Cerebellar cortex (tissue), 1 donor: ENCODE data around the gene RGS21.
"Not testable (repeated sequence)": the region's sequence is repeated elsewhere in the genome, so short reads cannot be mapped to it uniquely, and the experiment has no call there.

Source experiments
- DNase-seq: peaks from one replicate; pipeline ENCODE4 v3.0.0-alpha.2; 2015; ENCODE audit warnings: low spot score

Gene RGS21, protein sequence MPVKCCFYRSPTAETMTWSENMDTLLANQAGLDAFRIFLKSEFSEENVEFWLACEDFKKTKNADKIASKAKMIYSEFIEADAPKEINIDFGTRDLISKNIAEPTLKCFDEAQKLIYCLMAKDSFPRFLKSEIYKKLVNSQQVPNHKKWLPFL

DNA sequence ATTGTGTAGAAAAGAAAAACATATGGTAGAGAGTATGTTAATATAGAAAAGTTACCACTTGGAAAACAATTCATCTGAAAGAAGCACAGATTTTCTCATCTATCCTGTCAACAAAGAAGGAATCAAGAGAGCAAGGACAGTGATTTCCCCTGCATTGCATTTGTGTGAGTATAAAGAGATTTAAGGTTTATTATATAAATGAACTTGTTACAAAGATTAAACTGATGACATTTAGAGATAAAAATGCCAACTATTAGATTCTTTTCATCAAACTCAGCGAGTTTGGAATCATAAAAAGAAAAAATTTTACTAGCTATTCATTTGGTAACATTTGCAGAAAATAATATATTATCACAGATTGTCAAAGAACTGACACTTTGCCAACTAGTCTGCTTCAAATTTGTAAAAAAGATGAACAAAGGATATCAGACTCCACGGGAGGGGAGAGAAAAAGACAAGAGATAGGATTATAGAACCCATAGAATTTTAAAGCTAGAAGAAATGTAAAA lies at the start of gene RGS21:
Gene RGS21, plus strand, starts transcription at position 51 of the 509 bp plus-strand sequence. CDS start 26,045 bp downstream, outside the sequence.
- DNase-seq, result no peak

DNA sequence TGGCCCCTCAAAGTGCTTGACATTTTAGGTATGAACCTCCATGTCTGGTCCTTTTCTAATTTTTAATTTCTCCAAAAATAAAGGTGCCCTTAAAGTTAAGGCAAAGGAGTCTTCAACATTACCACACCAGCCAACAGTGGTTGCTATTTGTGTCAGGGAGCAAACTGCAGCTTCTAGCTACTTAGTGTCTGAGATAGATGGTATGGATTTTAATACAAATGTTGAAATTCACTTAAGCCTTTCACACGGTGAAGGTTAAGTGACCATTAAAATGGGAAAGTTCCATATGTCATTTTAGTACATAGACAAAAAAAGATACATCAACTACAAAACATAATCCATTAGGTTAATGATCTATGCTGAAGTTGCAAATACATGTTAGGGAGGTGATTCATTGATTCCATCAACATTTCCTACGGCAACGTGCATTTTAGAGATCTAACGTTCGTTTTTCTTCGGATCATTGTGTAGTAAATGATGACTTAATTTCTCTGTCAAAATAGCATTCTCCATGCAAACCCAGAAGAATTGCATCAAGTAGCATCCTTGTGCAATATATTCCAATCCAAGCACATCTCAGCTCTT lies 48.2 kb upstream of the RGS21 start:
- DNase-seq, result no peak

DNA sequence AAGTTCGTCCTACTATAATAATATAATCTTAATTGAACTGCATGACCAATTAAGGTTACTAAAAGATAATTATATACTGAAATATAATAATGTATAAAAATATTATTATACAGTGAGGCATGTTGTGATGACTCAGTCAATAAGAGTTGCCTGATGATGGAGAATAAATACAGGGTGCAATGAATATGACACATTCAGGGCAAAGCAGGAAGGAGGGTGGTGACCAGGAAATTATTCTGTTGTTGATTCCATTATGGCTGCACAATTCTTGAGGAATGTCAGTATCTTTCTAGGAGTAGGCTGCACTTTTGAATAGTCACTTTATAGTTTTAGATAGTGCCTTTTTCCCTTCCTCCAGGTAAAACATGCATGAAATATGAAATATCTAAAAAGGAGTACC lies 46.4 kb upstream of the RGS21 start:
- DNase-seq, result no peak

GRCh38 chr1:192272732-192273131 lies 44.1 kb upstream of the RGS21 start:
- DNase-seq, result no peak

DNA sequence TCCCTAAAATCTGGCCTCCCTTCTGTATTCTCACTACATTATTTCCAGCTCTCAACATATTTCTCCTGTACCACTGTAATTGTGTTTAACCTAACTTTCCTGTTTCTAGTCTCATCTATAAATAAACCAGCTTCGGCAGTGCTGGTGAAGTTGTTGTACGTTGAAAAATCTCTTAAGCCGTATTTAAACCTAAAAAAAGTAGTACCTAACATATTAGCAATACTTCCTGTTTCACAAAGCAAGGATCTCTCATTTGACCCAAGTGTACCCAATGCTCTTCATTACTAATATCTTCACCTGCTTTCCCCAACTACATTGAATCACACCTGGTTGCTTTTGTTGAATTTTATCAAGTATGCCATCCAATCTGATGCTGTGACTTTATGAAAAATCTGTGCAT lies 42.2 kb upstream of the RGS21 start:
- DNase-seq, result no peak

DNA sequence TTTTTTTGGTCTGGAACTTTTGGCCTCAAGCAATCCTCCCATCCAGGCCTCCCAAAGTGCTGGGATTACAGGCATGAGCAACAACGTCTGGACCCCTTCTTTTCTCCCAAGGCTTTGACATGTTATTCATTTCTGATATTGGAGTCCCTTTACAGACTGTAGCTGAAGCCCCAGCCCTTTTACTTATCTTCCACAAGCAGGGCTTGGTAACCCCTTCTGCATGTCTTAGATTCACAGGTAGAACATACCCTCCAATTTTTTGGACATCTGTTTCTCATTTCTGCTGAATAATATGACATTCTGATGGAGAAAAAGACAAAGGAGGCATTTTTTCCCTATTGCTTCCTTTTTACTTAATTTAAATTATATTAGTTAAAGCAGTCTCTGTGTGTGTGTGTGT lies 39.2 kb upstream of the RGS21 start:
- DNase-seq, result no peak

- no peak for DNase-seq
Measured at GRCh38 chr1:192284927-192285326, 31.9 kb upstream of the RGS21 start.

GRCh38 chr1:192303029-192303428 lies 13.8 kb upstream of the RGS21 start:
- no peak for DNase-seq

- DNase-seq, result not testable (repeated sequence)
Measured at GRCh38 chr1:192308314-192308713, 8.5 kb upstream of the RGS21 start.

DNA sequence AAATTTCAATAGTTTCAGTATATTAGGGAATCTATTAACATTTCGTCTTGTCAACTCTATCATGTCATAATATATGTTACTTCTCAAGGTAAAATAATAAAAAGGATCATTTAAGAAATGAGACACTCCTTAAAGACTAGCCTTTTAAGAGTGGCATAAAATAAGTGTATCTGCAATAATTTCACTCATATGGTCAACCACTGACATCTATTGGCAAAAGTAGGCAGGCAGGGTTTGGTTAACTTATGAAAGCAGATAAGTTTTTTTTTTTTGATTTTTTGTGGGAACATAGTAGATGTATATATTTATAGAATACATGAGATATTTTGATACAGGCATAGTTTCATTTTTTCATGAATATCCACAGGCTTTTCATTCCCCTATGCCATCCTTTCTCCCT lies 5.5 kb upstream of the RGS21 start:
- peak; percentile 4 for DNase-seq

DNA sequence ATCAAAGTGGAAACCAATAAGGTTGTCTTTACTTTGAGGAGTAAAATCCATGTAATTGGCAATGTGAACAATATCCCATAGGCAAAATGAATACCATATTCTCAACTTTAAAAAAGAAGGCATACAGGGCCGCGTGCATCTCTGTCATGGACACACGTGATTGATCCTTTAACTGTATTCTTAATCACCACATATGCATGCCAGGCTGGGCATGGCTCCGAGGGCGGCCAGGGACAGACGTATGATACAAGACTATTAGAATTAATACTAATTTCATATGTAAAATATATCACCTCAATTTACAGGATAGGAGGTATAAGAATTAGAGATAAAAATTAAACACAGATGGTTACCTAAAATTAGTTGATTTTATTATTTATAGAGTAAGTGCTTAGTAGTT lies 11.2 kb downstream of the RGS21 start:
- DNase-seq, result no peak

DNA sequence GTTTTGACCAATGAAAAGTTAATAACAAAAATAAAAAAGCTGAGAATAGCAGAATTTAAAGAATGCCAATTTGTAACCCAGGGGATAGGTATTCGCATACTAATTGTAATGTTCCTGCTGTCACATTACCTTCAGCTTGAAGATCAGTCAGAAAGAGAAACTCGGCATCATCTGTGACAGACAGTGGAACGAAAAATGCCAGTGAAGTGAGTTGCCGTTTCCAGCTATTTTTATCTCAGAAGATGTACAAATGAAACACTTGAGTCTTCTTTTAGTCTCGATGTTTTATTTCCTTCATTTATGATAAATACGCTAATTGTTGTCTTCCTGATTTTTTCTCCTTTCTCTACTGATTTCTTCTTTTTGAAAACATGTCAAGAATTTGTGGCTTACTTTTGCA lies 26.1 kb downstream of the RGS21 start:
- DNase-seq, result no peak

DNA sequence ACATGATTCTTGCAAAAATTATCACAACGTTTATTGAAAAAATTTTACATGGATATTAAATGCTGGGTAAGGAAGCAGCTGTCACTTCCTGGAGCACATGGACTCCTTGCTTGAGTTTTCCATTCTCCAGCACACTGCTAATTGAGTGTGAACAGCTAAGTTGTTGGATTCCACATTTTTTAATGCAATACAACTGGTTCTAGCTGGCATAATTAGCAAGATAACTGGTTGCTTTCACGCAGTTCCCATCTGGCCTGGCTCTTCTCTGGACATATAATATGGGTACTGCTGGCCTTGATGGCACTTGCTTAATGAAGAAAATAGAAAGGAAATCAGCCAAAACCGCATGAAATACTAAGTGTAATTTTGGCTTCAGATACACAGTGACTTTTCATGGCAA lies 26.6 kb downstream of the RGS21 start:
- DNase-seq, result no peak

DNA sequence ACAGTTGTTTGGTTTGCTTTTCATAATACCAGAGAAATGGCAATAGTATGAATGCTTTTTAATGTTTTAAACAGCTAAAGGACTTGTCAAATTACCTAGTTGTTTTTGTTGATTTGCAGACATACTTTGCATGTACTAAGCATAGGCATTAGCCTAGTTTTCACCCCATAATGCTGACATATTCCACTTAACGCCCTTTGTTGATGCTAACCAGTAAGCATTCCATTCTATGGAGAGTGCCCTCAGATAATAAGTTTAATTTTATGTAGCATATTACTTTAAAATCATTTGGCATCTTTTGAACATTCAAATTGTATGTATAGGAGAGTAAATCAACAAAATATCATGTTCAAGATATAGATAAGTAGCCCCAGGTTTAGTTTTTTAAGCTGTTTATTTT lies 32.5 kb downstream of the RGS21 start:
- no peak for DNase-seq

DNA sequence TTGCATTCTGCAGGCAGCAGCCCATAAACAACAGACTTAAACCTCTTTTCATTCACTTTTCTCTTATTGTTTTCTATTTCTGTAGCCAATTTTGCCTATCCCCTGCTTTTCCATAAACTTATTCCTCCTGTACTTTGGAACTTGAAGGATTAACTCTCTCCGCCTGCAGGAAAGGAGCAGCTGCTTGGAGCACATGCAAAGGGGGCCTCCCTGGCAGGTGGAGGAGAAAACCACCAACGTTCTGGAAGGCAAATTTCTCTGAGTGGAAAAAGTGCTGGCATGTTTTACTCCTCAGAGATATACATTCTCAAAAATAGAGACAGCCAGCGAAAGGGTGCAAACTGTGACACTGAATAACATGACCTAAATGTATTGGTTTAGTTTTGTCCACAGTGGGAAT lies 33.6 kb downstream of the RGS21 start:
- DNase-seq, result no peak

DNA sequence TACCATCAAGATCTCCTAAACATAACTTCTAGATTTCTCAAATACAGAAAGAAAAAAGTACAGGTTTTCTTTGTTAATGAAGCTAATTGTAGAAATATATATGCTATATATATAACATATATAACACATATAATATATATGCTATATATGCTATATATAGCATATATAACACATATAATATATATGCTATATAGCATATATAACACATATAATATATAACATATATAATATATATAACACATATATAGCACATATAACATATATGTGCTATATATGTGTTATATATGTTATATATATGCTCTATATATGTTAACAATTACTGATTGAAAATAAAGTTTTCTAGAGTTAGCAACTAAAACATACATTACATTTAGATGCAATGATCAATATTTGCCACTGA lies 34.8 kb downstream of the RGS21 start:
- DNase-seq, result no peak

DNA sequence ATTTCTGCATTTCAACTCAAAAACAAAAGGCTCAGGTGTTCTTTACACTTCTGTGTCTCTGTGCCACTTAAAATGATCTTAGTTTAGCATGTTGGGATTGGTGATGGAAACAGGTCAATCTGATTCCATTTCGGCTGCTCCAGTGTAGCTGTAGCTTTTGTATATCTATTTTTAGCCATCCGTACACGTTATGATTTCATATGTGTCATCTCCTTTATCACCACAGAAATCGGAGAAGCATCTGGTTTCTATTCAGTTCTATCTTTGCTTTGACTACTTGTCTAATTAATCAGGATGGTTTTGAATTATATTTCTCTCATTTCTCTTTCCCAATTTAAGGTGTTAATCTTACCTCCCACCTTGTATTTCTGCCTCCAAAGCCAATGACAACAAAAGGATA lies 41.1 kb downstream of the RGS21 start:
- no peak for DNase-seq

DNA sequence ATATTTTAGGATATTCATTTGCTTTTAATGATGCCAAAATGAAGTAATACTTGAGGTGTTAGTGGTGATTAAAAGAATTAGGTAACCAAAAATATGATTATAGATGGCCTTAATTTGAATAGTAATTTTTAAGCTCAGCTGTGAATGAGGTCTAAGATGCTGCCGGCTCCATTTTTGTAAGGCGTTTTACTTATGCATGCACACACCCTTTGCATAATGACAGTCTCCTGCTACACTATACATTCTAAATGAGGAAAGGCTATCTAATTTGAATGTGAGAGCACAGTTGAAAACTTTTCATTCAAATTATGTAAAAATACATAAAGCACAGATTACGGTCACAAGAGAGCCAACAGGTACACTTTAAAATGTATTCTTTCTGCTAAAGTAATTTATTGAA lies 41.6 kb downstream of the RGS21 start:
- no peak for DNase-seq

DNA sequence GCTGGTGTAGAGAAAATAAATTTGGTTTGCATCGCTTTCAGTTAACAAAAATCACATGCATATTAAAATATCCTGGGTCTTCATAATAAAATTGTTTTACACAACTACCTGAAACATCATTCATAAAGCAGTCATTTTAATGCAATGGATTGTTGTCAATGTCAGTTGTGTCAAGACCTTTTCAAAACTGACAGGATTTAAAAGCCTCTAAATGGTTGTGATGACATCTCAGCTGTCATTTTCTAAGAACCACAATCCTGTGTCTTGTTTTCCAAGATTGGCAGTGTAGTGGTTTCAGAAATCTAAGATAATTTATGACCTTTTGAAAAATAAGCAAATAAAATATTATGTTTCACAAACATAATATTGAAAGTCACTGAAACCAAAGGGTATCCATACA lies 42.0 kb downstream of the RGS21 start:
- no peak for DNase-seq

GRCh38 chr1:192363177-192363576 lies 46.4 kb downstream of the RGS21 start:
- DNase-seq, result no peak

DNA sequence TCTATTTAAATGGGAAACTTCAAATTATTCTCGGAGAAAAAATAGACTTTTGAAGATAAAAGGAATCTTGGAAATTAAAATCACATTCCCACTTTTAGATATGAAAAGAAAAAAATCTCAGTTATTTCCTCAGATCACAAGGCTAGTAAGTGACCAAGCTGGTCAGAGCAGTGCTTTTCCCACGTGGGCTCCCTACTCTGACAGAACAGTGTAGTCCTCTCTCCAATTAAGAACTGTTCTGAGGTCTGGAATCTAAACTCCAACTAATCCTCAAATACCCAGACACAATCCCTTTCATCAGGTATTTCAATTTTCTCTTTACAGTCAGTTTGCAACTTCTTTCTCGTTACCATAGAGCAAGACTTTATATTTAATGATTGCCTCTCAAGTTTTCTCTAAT lies 50.6 kb downstream of the RGS21 start:
- no peak for DNase-seq

- no peak for DNase-seq
Measured at GRCh38 chr1:192375306-192375705, 58.5 kb downstream of the RGS21 start.

DNA sequence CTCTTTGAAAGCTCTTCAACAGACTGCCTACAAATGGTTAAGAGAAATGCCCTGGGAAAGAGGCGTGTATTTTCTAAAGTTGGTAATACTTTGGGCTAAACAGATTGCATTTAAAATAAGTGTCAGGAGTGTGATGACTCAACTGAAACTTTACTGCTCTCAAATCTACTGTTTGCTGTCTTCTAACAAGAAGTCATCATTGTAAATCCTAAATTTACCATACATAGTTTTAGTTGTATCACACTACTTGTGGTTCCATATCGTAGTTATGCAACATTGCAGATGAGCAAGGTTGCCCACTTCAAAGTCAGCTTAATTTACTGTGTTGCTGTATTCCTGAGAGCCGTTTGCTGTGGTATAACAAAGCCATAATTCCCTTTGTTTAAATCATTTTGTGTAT lies 59.6 kb downstream of the RGS21 start:
- no peak for DNase-seq

DNA sequence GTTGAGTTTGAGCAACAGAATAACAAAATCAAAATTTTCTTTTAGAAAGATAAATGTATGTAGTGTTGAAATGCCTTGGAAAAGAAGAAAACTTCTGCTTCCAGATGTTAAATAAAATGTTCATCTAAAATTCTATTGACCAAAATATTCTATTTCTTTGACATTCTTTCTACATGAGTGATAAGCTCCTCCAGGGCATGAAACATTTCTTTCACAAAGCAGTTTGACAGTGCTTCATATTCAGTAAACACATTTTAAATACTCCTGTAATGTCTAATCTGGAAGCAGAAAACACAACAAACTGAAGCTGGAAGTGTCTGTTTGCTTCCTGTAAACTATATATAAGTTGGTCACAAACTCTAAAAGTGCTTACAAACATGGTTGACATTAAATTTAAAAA lies 61.5 kb downstream of the RGS21 start:
- DNase-seq, result no peak
